ENCODE results near the gene SAPCD2. TPM values are rescaled to one million over a fixed set of nuclear protein-coding genes. Genes with fewer than 3 reads are reported as not detected.

SAPCD2 gene
- total RNA-seq, 4 donors from 2014 or later, result 0.15 to 5.9 (median 1.0) TPM; not detected in 1

- Histone ChIP-seq H3K27me3 (no peaks in the 10 kb centered on the region), H3K4me3 (no peak overlapping the region), H3K9me3 (no peaks in the 10 kb centered on the region), H3K27ac (no peak overlapping the region), H3K36me3 (no peaks in the 10 kb centered on the region), H3K4me1 (peaks cover 0 to under 1% of the 10 kb centered on the region in 2 donors)
- TF ChIP-seq POLR2A (IDR thresholded peaks at IDR 0.05), result no peak
- TF ChIP-seq CTCF (IDR thresholded peaks at IDR 0.05), result no peak
- intact Hi-C loops (cut with DNase I; ENCODE audit: low total_unique reads), result no loop called here
- no peak for DNase-seq
Measured at GRCh38 chr9:137041124-137041523, 29.2 kb downstream of the SAPCD2 start.

DNA sequence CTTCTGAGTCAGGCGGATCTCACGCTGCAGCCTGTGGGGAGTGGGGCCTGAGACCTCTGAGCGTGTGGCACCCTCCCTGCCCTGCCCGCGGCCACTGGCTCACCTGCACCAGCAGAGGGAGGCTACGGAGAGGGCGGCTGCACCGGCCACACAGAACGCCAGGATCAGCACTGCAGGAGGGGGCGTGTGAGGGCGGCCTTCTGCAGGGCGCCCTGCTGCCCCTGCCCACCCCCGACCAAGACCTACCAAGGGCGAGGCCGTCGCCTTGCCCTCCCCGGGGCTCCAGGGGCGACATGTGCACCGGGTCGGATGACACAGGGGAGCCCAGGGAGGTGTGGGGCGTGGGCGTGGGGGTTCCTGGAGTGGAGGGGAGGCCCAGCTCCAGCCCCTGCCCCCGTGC, 29.8 kb downstream of the SAPCD2 start:
- Histone ChIP-seq H3K4me3 (no peak overlapping the region), H3K36me3 (no peaks in the 10 kb centered on the region), H3K27ac (no peak overlapping the region), H3K4me1 (no peaks in the 10 kb centered on the region), H3K27me3 (no peaks in the 10 kb centered on the region), H3K9me3 (no peaks in the 10 kb centered on the region)
- DNase-seq, result no peak
- intact Hi-C loops (cut with DNase I; ENCODE audit: low total_unique reads), result no loop called here
- TF ChIP-seq POLR2A (IDR thresholded peaks at IDR 0.05), result no peak
- TF ChIP-seq CTCF (IDR thresholded peaks at IDR 0.05), result no peak

DNA sequence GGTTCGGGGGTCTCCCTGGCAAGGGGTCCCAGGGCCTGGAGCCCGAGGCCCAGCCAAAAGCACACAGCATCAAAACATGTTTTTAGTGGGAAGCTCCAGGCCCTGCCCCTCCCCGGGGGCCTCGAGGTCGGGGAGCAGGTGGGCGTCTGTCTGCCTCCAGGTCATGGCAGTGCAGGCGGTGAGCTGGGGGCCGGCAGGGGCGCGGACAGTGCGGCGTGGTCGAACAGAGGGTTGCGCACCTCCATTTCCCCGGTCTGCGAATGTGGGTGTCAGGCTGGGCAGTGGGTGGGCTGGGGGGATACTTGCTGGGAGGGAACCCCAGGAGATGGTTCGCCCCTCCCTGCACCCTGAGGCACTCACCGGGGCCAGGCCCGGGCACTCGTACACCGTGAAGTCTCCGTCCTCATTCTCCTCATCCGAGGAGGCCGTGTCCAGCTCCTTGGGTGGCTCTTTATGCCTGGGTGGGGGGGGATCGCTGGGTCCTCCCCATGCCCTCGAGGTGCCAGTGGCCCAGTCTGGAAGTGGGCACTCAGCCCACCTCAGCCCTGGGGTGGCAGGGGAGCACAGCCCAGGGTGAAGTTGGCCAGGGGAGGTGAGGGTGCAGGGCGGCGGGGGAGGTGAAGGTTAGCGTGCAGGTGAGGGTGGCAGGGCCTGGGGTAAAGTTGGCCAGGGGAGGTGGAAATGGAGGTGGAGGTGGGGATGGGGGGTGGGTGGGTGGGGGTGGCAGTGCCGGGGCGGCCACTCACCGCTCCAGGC, 30.6 kb downstream of the SAPCD2 start:
- DNase-seq, result no peak
- Histone ChIP-seq H3K27ac (no peak overlapping the region), H3K36me3 (no peaks in the 10 kb centered on the region), H3K27me3 (no peaks in the 10 kb centered on the region), H3K4me3 (no peak overlapping the region), H3K9me3 (no peaks in the 10 kb centered on the region), H3K4me1 (no peaks in the 10 kb centered on the region)
- intact Hi-C loops (cut with DNase I; ENCODE audit: low total_unique reads), result no loop called here
- TF ChIP-seq POLR2A (IDR thresholded peaks at IDR 0.05) (no peak), CTCF (IDR thresholded peaks at IDR 0.05) (no peak)

GRCh38 chr9:137038916-137039315, 31.4 kb downstream of the SAPCD2 start:
- Histone ChIP-seq H3K9me3 (no peaks in the 10 kb centered on the region), H3K36me3 (no peaks in the 10 kb centered on the region), H3K27ac (no peak overlapping the region), H3K4me1 (no peaks in the 10 kb centered on the region), H3K4me3 (no peak overlapping the region), H3K27me3 (no peaks in the 10 kb centered on the region)
- intact Hi-C loops (cut with DNase I; ENCODE audit: low total_unique reads), result no loop called here
- TF ChIP-seq CTCF (IDR thresholded peaks at IDR 0.05) (no peak), POLR2A (IDR thresholded peaks at IDR 0.05) (no peak)
- DNase-seq, result no peak

DNA sequence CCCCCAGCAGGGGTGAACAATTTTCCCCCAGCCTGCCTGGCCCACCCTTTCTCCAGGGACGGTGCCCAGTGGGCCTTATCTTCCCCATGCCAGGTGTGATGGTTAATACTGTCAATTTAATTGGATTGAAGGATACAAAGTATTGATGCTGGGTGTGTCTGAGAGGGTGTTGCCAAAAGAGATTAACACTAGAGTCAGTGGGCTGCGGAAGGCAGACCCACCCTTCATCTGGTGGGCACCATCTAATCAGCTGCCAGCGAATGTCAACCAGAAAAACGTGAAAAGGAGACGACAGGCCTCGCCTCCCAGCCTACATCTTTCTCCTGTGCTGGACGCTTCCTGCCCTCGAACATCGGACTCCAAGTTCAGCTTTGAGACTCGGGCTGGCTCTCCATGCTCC, 32.9 kb downstream of the SAPCD2 start:
- Histone ChIP-seq H3K9me3 (no peaks in the 10 kb centered on the region), H3K4me3 (no peak overlapping the region), H3K4me1 (no peaks in the 10 kb centered on the region), H3K36me3 (no peaks in the 10 kb centered on the region), H3K27ac (no peak overlapping the region), H3K27me3 (no peaks in the 10 kb centered on the region)
- TF ChIP-seq POLR2A (IDR thresholded peaks at IDR 0.05), result no peak
- DNase-seq, result no peak
- intact Hi-C loops (cut with DNase I; ENCODE audit: low total_unique reads), result no loop called here

Measured in uterus (tissue), 4 donors.